K562 (cell line): Measurements from ENCODE around the gene HSD11B2. TPM values are rescaled to one million over a fixed set of nuclear protein-coding genes. Genes with fewer than 3 reads are reported as not detected.
A peak's percentile ranks its signal among the peaks of the same experiment; 100 is the strongest.

ENCODE experiments used
- ATAC-seq: fragments of 200-7000 bp; cut with Tn5 transposase; 3 replicates; pipeline ENCODE4 v1.9.1; 2020; ENCODE audit warnings: moderate library complexity
- BruUV-seq: library from RNA; stranded (reverse); fragments of 400-500 nt; replicated peaks from 2 replicates; lab custom pipeline; 2021; lab: Mats Ljungman, UMichigan
- CTCF ChIA-PET: fragments of 300-600 bp; formaldehyde crosslinking; extraction: SDS; loops from one replicate; lab custom pipeline; 2021; ENCODE audit warnings: low intra/inter-chr PET ratio; lab: Yijun Ruan, JAX
- POLR2A ChIA-PET: fragments of 300-600, 350-650 bp; sonication (Branson Sonifier 250); formaldehyde crosslinking; extraction: SDS; loops from one replicate; lab custom pipeline; 2021; ENCODE audit warnings: antibody characterized with exemption, inconsistent platforms; lab: Yijun Ruan, JAX
- DNase-seq, 4 experiments: peaks; one replicate each; pipeline versions ENCODE4 v3.0.0 to v3.0.0-alpha.2; 2011 to 2018; ENCODE audit warnings: low spot score in 3 of 4, mixed read lengths in 3 of 4; ENCODE audit errors: extremely low read depth in 1 of 4
- FAIRE-seq: peaks from 2 replicates; lab custom pipeline; 2011; peaks lifted over from hg19 to GRCh38; lab: Jason Lieb, UNC
- H2AFZ ChIP-seq: 2 replicates; pipeline ENCODE4 v1.6.0; 2011; ENCODE audit warnings: low read depth, low read length, control low read depth, inconsistent platforms
- H3K27ac ChIP-seq: fragments of 200-600 bp; 3 replicates; pipeline ENCODE4 v1.8.0; 2011; ENCODE audit warnings: low read depth, mild to moderate bottlenecking, control low read depth, inconsistent platforms, low read length, moderate library complexity, mixed read lengths; ENCODE audit errors: extremely low read depth
- H3K27me3 ChIP-seq, 2 experiments: fragments of 300-600 bp in 1 of 2; 2 replicates in 1 of 2; 3 replicates in 1 of 2; pipeline versions ENCODE4 v1.6.0 to v1.8.0; 2011; ENCODE audit warnings: inconsistent platforms in 2 of 2, low read length in 2 of 2, mild to moderate bottlenecking in 1 of 2, mixed read lengths in 1 of 2, moderate library complexity in 1 of 2; ENCODE audit not compliant: control insufficient read depth in 2 of 2, insufficient read depth in 2 of 2
- H3K36me3 ChIP-seq: fragments of 300-600 bp; 3 replicates; pipeline ENCODE4 v1.8.0; 2011; ENCODE audit warnings: mild to moderate bottlenecking, low read length, inconsistent platforms; ENCODE audit not compliant: control insufficient read depth, insufficient read depth
- H3K4me1 ChIP-seq, 2 experiments: fragments of 200-600 bp in 1 of 2; replicated peaks in 1 of 2; 2 replicates in 1 of 2; 3 replicates in 1 of 2; pipeline versions ENCODE4 v1.5.1 to v1.8.0; 2011; ENCODE audit warnings: inconsistent platforms in 2 of 2, low read length in 2 of 2, mild to moderate bottlenecking in 1 of 2, mixed read lengths in 1 of 2, moderate library complexity in 1 of 2; ENCODE audit not compliant: control insufficient read depth in 2 of 2, insufficient read depth in 2 of 2
- H3K4me2 ChIP-seq: 2 replicates; pipeline ENCODE4 v1.6.1; 2011; ENCODE audit warnings: low read length, control low read depth, inconsistent platforms, mixed read lengths; ENCODE audit not compliant: insufficient read depth
- H3K4me3 ChIP-seq: fragments of 200-600 bp; sonication (generic), shearing (Covaris generic); 2 replicates; pipeline ENCODE4 v1.5.1; 2016; ENCODE audit warnings: control low read depth, inconsistent platforms
- H3K79me2 ChIP-seq: fragments of 200-600 bp; 3 replicates; pipeline ENCODE4 v1.8.0; 2011; ENCODE audit warnings: low read length, inconsistent platforms; ENCODE audit not compliant: control insufficient read depth, insufficient read depth
- H3K9ac ChIP-seq, 2 experiments: 2 replicates each; pipeline versions ENCODE4 v1.6.0 to v1.6.1; 2011; ENCODE audit warnings: low read depth in 2 of 2, low read length in 2 of 2, control low read depth in 1 of 2, inconsistent platforms in 1 of 2, mild to moderate bottlenecking in 1 of 2, mixed read lengths in 1 of 2; ENCODE audit not compliant: insufficient read depth in 1 of 2
- H3K9me1 ChIP-seq: one replicate; pipeline ENCODE4 v1.6.0; 2011; ENCODE audit warnings: inconsistent platforms, mild to moderate bottlenecking, low read length, moderate library complexity; ENCODE audit not compliant: control insufficient read depth, insufficient read depth
- H3K9me3 ChIP-seq: replicated peaks from 2 replicates; pipeline ENCODE4 v1.5.1; 2011; ENCODE audit warnings: low read depth, low read length, inconsistent platforms; ENCODE audit not compliant: control insufficient read depth, insufficient read depth
- H4K20me1 ChIP-seq: replicated peaks from 2 replicates; pipeline ENCODE4 v1.6.1; 2011; ENCODE audit warnings: low read length, inconsistent platforms, mixed read lengths; ENCODE audit not compliant: control insufficient read depth, insufficient read depth
- BCL6 ChIP-seq: fragments of 250-450 bp; sonication (Bioruptor Pico); IDR thresholded peaks from 2 replicates; pipeline ENCODE4 v1.4.0; 2020
- E2F4 ChIP-seq: sonication (generic); formaldehyde crosslinking; IDR thresholded peaks from 2 replicates; pipeline ENCODE4 v1.8.0; 2022; ENCODE audit warnings: mild to moderate bottlenecking, low read depth, missing genetic modification reagents
- GATAD2B ChIP-seq: fragments of 450-650 bp; IDR thresholded peaks from 2 replicates; pipeline ENCODE4 v1.6.1; 2017; ENCODE audit warnings: mild to moderate bottlenecking, borderline replicate concordance
- HNRNPH1 ChIP-seq: fragments of 200-400 bp; formaldehyde crosslinking; optimal IDR thresholded peaks from 2 replicates; pipeline ENCODE3; 2017; ENCODE audit warnings: low read depth, mild to moderate bottlenecking, low read length, moderate library complexity
- HNRNPUL1 ChIP-seq: fragments of 200-400 bp; formaldehyde crosslinking; IDR thresholded peaks from 2 replicates; pipeline ENCODE4 v1.6.1; 2017; ENCODE audit warnings: low read length
- KLF1 ChIP-seq: fragments of 450-650 bp; IDR thresholded peaks from 2 replicates; pipeline ENCODE4 v1.6.1; 2016; ENCODE audit warnings: missing genetic modification characterization, missing compliant biosample characterization
- RBBP5 ChIP-seq: fragments of 200-600 bp; sonication (generic); IDR thresholded peaks from 2 replicates; pipeline ENCODE4 v1.6.1; 2012; ENCODE audit warnings: borderline replicate concordance, mild to moderate bottlenecking, low read length, control low read depth, inconsistent platforms; ENCODE audit not compliant: insufficient read depth, poor library complexity, severe bottlenecking
- ZNF232 ChIP-seq: sonication (generic); formaldehyde crosslinking; IDR thresholded peaks from 2 replicates; pipeline ENCODE4 v1.8.0; 2022; ENCODE audit warnings: mild to moderate bottlenecking, missing genetic modification reagents
- WGBS: fragments of 100-300 bp; shearing (Covaris generic); methylation state at CpG from one replicate; pipeline ENCODE4 v1.1.6; 2016; ENCODE audit warnings: low coverage, mixed read lengths; ENCODE audit not compliant: insufficient coverage; ENCODE audit errors: missing lambda C conversion rate; 5-methylcytosine and 5-hydroxymethylcytosine counted together
- in situ Hi-C: fragments of 300-500 bp; cut with MboI; formaldehyde crosslinking; loops from 4 replicates; pipeline ENCODE4 v1.15.0; 2018; ENCODE audit warnings: inconsistent platforms, mixed read lengths
- intact Hi-C: fragments of 100-400 bp; cut with micrococcal nuclease; formaldehyde crosslinking; loops from 2 replicates; pipeline ENCODE4 v1.14.2; 2022
- polyA plus RNA-seq, 8 experiments: library from polyadenylated mRNA; depleted of rRNA in 4 of 8; stranded (reverse) in 5 of 8; unstranded in 3 of 8; fragments of >200 nt; fragmentation: Nextera tagmentation in 2 of 8; fragmentation: Illumina TruSeq in 1 of 8; extraction: Ambion mirVana in 2 of 8; extraction: Trizol in 1 of 8; gene quantifications; 2 replicates each; pipeline versions ENCODE4 v1.2.1 to v1.2.3, GENCODE V29; 2011 to 2014; ENCODE audit warnings: inconsistent platforms in 1 of 8, missing spikeins in 1 of 8
- total RNA-seq, 7 experiments: library from RNA; depleted of rRNA in 6 of 7; stranded (reverse); fragments of >200 nt in 6 of 7; fragmentation: Illumina TruSeq in 2 of 7; extraction: Trizol in 2 of 7; gene quantifications; 2 replicates each; pipeline versions ENCODE4 v1.2.1 to v1.2.3, GENCODE V29; 2011 to 2021; ENCODE audit warnings: low replicate concordance in 1 of 7
- TF ChIP-seq, protein P1 (sequence below), 3 experiments: IDR thresholded peaks in 2 of 3; conservative IDR thresholded peaks in 1 of 3; 2 replicates each; pipeline ENCODE4 v1.5.1; 2011 to 2012; ENCODE audit warnings: low read length in 3 of 3, mild to moderate bottlenecking in 3 of 3, control low read depth in 2 of 3, improper control_type of control experiment in 1 of 3, inconsistent platforms in 1 of 3, low read depth in 1 of 3, mixed read lengths in 1 of 3, moderate library complexity in 1 of 3; ENCODE audit not compliant: insufficient read depth in 2 of 3

The HSD11B2 gene
- total and polyA plus RNA-seq, 9 of the 15 experiments (the other 6 are each of a cell fraction or from before 2014, with no cell fraction given): 0.08 to 2.0 (median 0.79) TPM

DNA sequence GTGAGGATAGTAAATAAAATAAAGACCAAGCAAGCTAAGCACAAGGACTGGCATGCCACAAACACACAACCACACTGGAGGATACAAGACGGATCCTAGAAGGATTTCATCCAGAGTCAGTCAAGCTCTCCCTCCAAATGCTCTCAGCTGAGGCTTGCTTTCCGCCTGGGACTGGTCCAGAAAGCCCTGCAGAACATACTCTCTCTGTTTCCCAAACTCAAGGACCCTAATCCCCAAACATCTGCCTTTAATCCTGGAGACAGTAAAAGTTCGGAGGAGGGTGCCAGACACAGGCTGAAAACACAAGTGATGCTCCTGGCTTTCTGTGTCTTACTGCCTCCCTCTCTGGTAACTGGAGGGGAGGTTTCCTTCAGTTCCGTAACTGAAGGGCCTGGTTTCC lies 5.3 kb upstream of the HSD11B2 start:
- Histone ChIP-seq H3K4me2 (no peak overlapping the region), H2AFZ (0 out of 2 replicates have a peak overlapping the region, but pooled peaks have one; percentile 34), H3K9me1 (no peaks in the 10 kb centered on the region), H3K9me3 (no peaks in the 10 kb centered on the region), H3K4me1 (peaks cover 2 to 11% of the 10 kb centered on the region in 2 experiments; a peak in 4 of 5 replicates), H3K4me3 (no peak overlapping the region), H4K20me1 (peaks cover 13% of the 10 kb centered on the region), H3K27ac (no peak overlapping the region), H3K27me3 (peaks cover 2 to 11% of the 10 kb centered on the region in 2 experiments; a peak in 3 of 5 replicates), H3K36me3 (no peaks in the 10 kb centered on the region), H3K79me2 (no peaks in the 10 kb centered on the region), H3K9ac (0 out of 4 replicates have a peak overlapping the region, but pooled peaks of 1 of the 2 experiments have one; percentile 10)
- ChIA-PET CTCF (no interaction called here), POLR2A (interaction anchor here (0.6 to 0.8 kb wide), 3 partner anchors 20 to 356 kb away, joined by 3 read pairs; partner anchors contain the start of gene ACD)
- no TSS peak for BruUV-seq
- FAIRE-seq (no peak), ATAC-seq (no peak), DNase-seq (no peak)
- in situ Hi-C loops: no loop called here
- intact Hi-C loops: loop anchor here (10.0 kb wide), 1 partner anchor 89 kb away; no protein-coding TSS in a partner anchor
- WGBS: 21% methylated on average over 4 of the region's 4 CpGs
- TF ChIP-seq RBBP5 (no peak), HNRNPH1 (no peak), ZNF232 (CRISPR knock-in tag) (no peak), HNRNPUL1 (no peak), BCL6 (CRISPR knock-in tag) (no peak), E2F4 (CRISPR knock-in tag) (no peak), KLF1 (tag) (no peak), GATAD2B (no peak)
- TF ChIP-seq, protein P1, sequence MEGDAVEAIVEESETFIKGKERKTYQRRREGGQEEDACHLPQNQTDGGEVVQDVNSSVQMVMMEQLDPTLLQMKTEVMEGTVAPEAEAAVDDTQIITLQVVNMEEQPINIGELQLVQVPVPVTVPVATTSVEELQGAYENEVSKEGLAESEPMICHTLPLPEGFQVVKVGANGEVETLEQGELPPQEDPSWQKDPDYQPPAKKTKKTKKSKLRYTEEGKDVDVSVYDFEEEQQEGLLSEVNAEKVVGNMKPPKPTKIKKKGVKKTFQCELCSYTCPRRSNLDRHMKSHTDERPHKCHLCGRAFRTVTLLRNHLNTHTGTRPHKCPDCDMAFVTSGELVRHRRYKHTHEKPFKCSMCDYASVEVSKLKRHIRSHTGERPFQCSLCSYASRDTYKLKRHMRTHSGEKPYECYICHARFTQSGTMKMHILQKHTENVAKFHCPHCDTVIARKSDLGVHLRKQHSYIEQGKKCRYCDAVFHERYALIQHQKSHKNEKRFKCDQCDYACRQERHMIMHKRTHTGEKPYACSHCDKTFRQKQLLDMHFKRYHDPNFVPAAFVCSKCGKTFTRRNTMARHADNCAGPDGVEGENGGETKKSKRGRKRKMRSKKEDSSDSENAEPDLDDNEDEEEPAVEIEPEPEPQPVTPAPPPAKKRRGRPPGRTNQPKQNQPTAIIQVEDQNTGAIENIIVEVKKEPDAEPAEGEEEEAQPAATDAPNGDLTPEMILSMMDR (IDR thresholded peaks at IDR 0.05 in 2 of 3, conservative IDR thresholded peaks at IDR 0.05 in 1 of 3; ENCODE audit: insufficient read depth in 2 of 3, low read depth in 1 of 3, low read length in 3 of 3): no peak
